Subcutaneous abdominal adipose tissue (tissue), 5 donors: ENCODE measurements around the gene HOXD4.

Experiments
- H3K27ac ChIP-seq: one replicate; pipeline ENCODE4 v1.7.0; 2013; ENCODE audit warnings: low read depth, mild to moderate bottlenecking, inconsistent platforms, low read length, moderate library complexity
- H3K27me3 ChIP-seq, 5 donors: one replicate each; pipeline ENCODE4 v1.7.0; 2013; ENCODE audit warnings: low read length in 5 of 5, inconsistent platforms in 1 of 5; ENCODE audit not compliant: control insufficient read depth in 5 of 5, insufficient read depth in 4 of 5
- H3K36me3 ChIP-seq, 5 donors: one replicate each; pipeline ENCODE4 v1.7.0; 2013; ENCODE audit warnings: low read length in 5 of 5; ENCODE audit not compliant: control insufficient read depth in 5 of 5, insufficient read depth in 5 of 5
- H3K4me1 ChIP-seq, 5 donors: one replicate each; pipeline ENCODE4 v1.7.0; 2013; ENCODE audit warnings: low read length in 5 of 5, mild to moderate bottlenecking in 3 of 5, moderate library complexity in 1 of 5; ENCODE audit not compliant: control insufficient read depth in 5 of 5, insufficient read depth in 5 of 5
- H3K4me3 ChIP-seq, 5 donors: one replicate each; pipeline ENCODE4 v1.7.0; 2013; ENCODE audit warnings: low read length in 5 of 5, low read depth in 1 of 5
- H3K9ac ChIP-seq, 5 donors: one replicate each; pipeline ENCODE4 v1.7.0; 2013; ENCODE audit warnings: low read length in 5 of 5, mild to moderate bottlenecking in 4 of 5, moderate library complexity in 3 of 5
- H3K9me3 ChIP-seq, 5 donors: one replicate each; pipeline ENCODE4 v1.7.0; 2013; ENCODE audit warnings: low read length in 5 of 5; ENCODE audit not compliant: control insufficient read depth in 5 of 5
- donor health status: healthy.
- donor health status: healthy.
- donor health status: healthy.
- donor health status: healthy.
- donor health status: healthy.

The HOXD4 gene

GRCh38 chr2:176149939-176150583, 1.3 kb upstream of the HOXD4 start:
- H3K27ac ChIP-seq, result no peak overlapping the region
- H3K4me3 ChIP-seq, result no peak overlapping the region
- H3K27me3 ChIP-seq, result peaks cover 0 to 19% (median 3%) of the 10 kb centered on the region in 5 donors
- no peaks in the 10 kb centered on the region for H3K9me3 ChIP-seq
- H3K4me1 ChIP-seq, result no peaks in the 10 kb centered on the region
- H3K36me3 ChIP-seq, result peaks cover 7 to 24% (median 18%) of the 10 kb centered on the region in 5 donors
- no peak overlapping the region for H3K9ac ChIP-seq

- no peak overlapping the region for H3K27ac ChIP-seq
- no peak overlapping the region for H3K9ac ChIP-seq
- no peaks in the 10 kb centered on the region for H3K9me3 ChIP-seq
- peaks cover 7 to 27% (median 22%) of the 10 kb centered on the region in 5 donors for H3K36me3 ChIP-seq
- no peaks in the 10 kb centered on the region for H3K4me1 ChIP-seq
- no peak overlapping the region for H3K4me3 ChIP-seq
- peaks cover 0 to 25% (median 3%) of the 10 kb centered on the region in 5 donors for H3K27me3 ChIP-seq
These were observed 537 bp upstream of the HOXD4 start for GRCh38 chr2:176150584-176151441.

- Histone ChIP-seq H3K27ac (no peak overlapping the region), H3K4me3 (no peak overlapping the region), H3K27me3 (peaks cover 0 to 25% (median 3%) of the 10 kb centered on the region in 5 donors), H3K9ac (no peak overlapping the region), H3K9me3 (no peaks in the 10 kb centered on the region), H3K36me3 (peaks cover 7 to 27% (median 22%) of the 10 kb centered on the region in 5 donors), H3K4me1 (peaks cover 0 to 9% (median 2%) of the 10 kb centered on the region in 5 donors)
These were observed 1.2 kb downstream of the HOXD4 start for GRCh38 chr2:176152350-176153181.

GRCh38 chr2:176154576-176155252, 3.4 kb downstream of the HOXD4 start:
- no peak overlapping the region for H3K4me3 ChIP-seq
- peaks cover 7 to 27% (median 19%) of the 10 kb centered on the region in 5 donors for H3K36me3 ChIP-seq
- H3K27ac ChIP-seq, result no peak overlapping the region
- H3K4me1 ChIP-seq, result peaks cover 0 to 14% (median 6%) of the 10 kb centered on the region in 5 donors
- peaks cover 0 to 21% (median 0%) of the 10 kb centered on the region in 5 donors for H3K27me3 ChIP-seq
- no peaks in the 10 kb centered on the region for H3K9me3 ChIP-seq
- no peak overlapping the region for H3K9ac ChIP-seq

DNA sequence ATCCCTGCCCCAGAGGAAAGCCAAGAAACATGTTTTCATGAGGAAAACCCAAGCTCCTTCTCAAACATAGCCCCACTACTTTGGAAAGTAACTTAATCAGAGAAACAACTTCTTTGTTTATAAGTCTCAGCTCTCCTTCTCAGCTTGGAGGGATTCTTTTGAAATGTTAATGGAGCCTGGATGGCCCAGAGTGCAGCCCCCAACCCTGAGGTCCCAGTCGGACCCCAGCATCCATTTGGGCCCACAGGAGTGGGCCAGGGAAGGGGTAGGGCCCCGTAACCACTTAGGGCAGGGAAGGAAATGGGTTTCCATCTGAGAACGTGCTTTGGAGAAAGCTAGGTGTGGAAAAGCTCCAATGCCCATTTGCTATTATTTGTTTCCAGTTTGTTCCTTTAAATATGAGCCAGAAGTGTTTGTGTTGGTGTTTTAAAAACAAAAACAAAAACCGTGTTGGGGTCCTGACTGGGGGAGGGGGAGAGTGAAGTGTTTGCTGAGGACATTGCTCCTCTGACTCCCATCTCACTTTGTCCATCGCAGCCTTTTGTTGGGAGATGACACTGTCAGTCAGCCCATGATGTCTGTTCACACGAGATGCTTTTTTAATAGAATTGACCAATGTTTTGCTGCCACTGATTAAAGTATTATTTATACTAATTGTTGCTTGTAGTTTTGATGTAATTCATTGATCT, 4.2 kb downstream of the HOXD4 start:
- Histone ChIP-seq H3K4me1 (peaks cover 0 to 21% (median 14%) of the 10 kb centered on the region in 5 donors), H3K4me3 (no peak overlapping the region), H3K9ac (no peak overlapping the region), H3K27ac (no peak overlapping the region), H3K36me3 (peaks cover 7 to 23% (median 14%) of the 10 kb centered on the region in 5 donors), H3K9me3 (no peaks in the 10 kb centered on the region), H3K27me3 (peaks cover 0 to 24% (median 3%) of the 10 kb centered on the region in 5 donors)

GRCh38 chr2:176156301-176156806, 5.0 kb downstream of the HOXD4 start:
- Histone ChIP-seq H3K27me3 (peaks cover 0 to 27% (median 3%) of the 10 kb centered on the region in 5 donors), H3K9ac (no peak overlapping the region), H3K36me3 (peaks cover 7 to 23% (median 12%) of the 10 kb centered on the region in 5 donors), H3K27ac (no peak overlapping the region), H3K4me3 (peak overlapping the region in 1 of 5 donors; percentile 48), H3K9me3 (no peaks in the 10 kb centered on the region), H3K4me1 (peaks cover 0 to 21% (median 16%) of the 10 kb centered on the region in 5 donors)

DNA sequence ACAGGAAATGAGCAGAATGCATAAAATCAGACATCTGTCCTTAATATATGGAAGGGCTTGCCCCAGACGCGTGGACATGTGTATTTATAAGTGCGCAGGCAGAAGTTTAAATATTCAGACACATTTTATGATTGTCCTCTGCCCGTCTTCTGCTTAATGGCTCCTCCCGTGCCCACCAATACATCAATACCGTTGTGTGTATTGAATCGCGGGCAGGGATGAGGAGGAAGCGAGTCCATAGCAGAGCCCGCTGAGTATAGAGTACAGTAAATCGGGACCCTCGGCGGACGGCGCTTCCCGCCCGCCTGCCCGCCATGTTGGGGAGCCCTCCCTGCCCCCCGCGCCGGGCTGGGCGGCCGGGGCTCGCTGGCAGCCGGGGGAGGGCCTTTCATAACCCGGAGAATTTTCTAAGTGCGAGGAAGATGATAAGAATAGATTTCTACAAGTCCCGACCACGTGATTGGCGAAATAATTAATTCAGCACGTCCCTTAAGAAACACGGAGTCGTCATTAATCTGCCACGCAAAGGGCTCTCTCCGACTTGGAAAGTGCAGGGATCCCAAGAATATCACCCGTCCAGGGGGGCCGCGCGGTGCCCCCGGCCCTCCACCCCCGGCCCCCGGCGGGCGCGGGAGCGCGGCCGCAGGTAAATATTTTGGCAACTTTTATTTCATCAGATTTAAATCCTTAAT, 5.6 kb downstream of the HOXD4 start, which contains the start of gene HOXD3:
HOXD3 (plus strand) TSS at position 501 of the 692 bp plus-strand sequence. CDS start 11,808 bp downstream, outside the sequence.
- H3K9me3 ChIP-seq, result no peaks in the 10 kb centered on the region
- H3K27me3 ChIP-seq, result peaks cover 0 to 33% (median 3%) of the 10 kb centered on the region in 5 donors
- H3K4me1 ChIP-seq, result peaks cover 0 to 21% (median 19%) of the 10 kb centered on the region in 5 donors
- peaks cover 7 to 23% (median 12%) of the 10 kb centered on the region in 5 donors for H3K36me3 ChIP-seq
- H3K9ac ChIP-seq, result no peak within 1 kb of the TSS
- H3K4me3 ChIP-seq, result peak within 1 kb of the TSS; percentile 19 to 48 (median 46)
- H3K27ac ChIP-seq, result no peak within 1 kb of the TSS

GRCh38 chr2:176157499-176158185, 6.3 kb downstream of the HOXD4 start:
- H3K4me3 ChIP-seq, result peak overlapping the region in 4 of 5 donors; percentile 19 to 47 (median 42)
- peaks cover 5 to 20% (median 8%) of the 10 kb centered on the region in 5 donors for H3K36me3 ChIP-seq
- H3K4me1 ChIP-seq, result peaks cover 0 to 24% (median 21%) of the 10 kb centered on the region in 5 donors
- peaks cover 2 to 38% (median 3%) of the 10 kb centered on the region in 5 donors for H3K27me3 ChIP-seq
- no peak overlapping the region for H3K27ac ChIP-seq
- no peak overlapping the region for H3K9ac ChIP-seq
- no peaks in the 10 kb centered on the region for H3K9me3 ChIP-seq
